SK-N-SH treated with all-trans-retinoic acid at 6 μM for 48 hours (cell line): ENCODE results near the gene PLA2G10.
A peak's percentile ranks its signal among the peaks of the same experiment; 100 is the strongest.
"Not testable (repeated sequence)": the region's sequence is repeated elsewhere in the genome, so short reads cannot be mapped to it uniquely, and the experiment has no call there.

Experiments used
- ATAC-seq: fragments of 200-7000 bp; cut with Tn5 transposase; 3 replicates; pipeline ENCODE4 v1.9.1; 2020; ENCODE audit warnings: mild to moderate bottlenecking, moderate library complexity
- ARNTL ChIP-seq: fragments of 450-650 bp; formaldehyde crosslinking; IDR thresholded peaks from 2 replicates; pipeline ENCODE4 v1.5.0; 2020; ENCODE audit warnings: low read depth, mild to moderate bottlenecking, moderate library complexity, borderline replicate concordance
- BACH2 ChIP-seq: fragments of 250-450 bp; sonication (Bioruptor Pico); IDR thresholded peaks from 2 replicates; pipeline ENCODE4 v1.9.0; 2021; ENCODE audit warnings: mild to moderate bottlenecking, borderline replicate concordance
- CREB5 ChIP-seq: fragments of 250-450 bp; sonication (Bioruptor Pico); IDR thresholded peaks from 2 replicates; pipeline ENCODE4 v1.5.1; 2020; ENCODE audit warnings: low read depth, mild to moderate bottlenecking, moderate library complexity
- CSDC2 ChIP-seq: fragments of 250-450 bp; sonication (Bioruptor Pico); IDR thresholded peaks from 2 replicates; pipeline ENCODE4 v1.5.0; 2020; ENCODE audit warnings: mild to moderate bottlenecking, moderate library complexity
- ESRRG ChIP-seq: fragments of 250-450 bp; sonication (Bioruptor Pico); IDR thresholded peaks from 2 replicates; pipeline ENCODE4 v1.6.1; 2021; ENCODE audit warnings: mild to moderate bottlenecking
- GLIS3 ChIP-seq: fragments of 250-450 bp; sonication (Bioruptor Pico); IDR thresholded peaks from 2 replicates; pipeline ENCODE4 v1.5.0; 2020; ENCODE audit warnings: mild to moderate bottlenecking, moderate library complexity
- ISL1 ChIP-seq: fragments of 250-450 bp; sonication (Bioruptor Pico); IDR thresholded peaks from 2 replicates; pipeline ENCODE4 v2.1.2; 2022; ENCODE audit warnings: mild to moderate bottlenecking, moderate library complexity
- OSR1 ChIP-seq: fragments of 250-450 bp; sonication (Bioruptor Pico); IDR thresholded peaks from 2 replicates; pipeline ENCODE4 v1.8.0; 2022; ENCODE audit warnings: moderate library complexity, mild to moderate bottlenecking, inconsistent platforms
- PPARA ChIP-seq: fragments of 250-450 bp; sonication (Bioruptor Pico); IDR thresholded peaks from 2 replicates; pipeline ENCODE4 v1.5.0; 2020; ENCODE audit warnings: mild to moderate bottlenecking, borderline replicate concordance
- RARB ChIP-seq: fragments of 250-450 bp; sonication (Bioruptor Pico); IDR thresholded peaks from 2 replicates; pipeline ENCODE4 v1.8.0; 2021; ENCODE audit warnings: mild to moderate bottlenecking, moderate library complexity
- SNAI2 ChIP-seq: fragments of 250-450 bp; sonication (Bioruptor Pico); IDR thresholded peaks from 2 replicates; pipeline ENCODE4 v1.5.0; 2020; ENCODE audit warnings: mild to moderate bottlenecking, moderate library complexity
- TCF4 ChIP-seq: fragments of 250-450 bp; sonication (Bioruptor Pico); IDR thresholded peaks from 2 replicates; pipeline ENCODE4 v1.8.0; 2021; ENCODE audit warnings: mild to moderate bottlenecking, moderate library complexity, borderline replicate concordance
- TOX ChIP-seq: fragments of 250-450 bp; sonication (Bioruptor Pico); IDR thresholded peaks from 2 replicates; pipeline ENCODE4 v1.8.0; 2021; ENCODE audit warnings: mild to moderate bottlenecking, moderate library complexity, borderline replicate concordance
- ZC3H10 ChIP-seq: fragments of 250-450 bp; sonication (Bioruptor Pico); IDR thresholded peaks from 2 replicates; pipeline ENCODE4 v1.5.1; 2021; ENCODE audit warnings: mild to moderate bottlenecking, moderate library complexity
- ZFP3 ChIP-seq: fragments of 250-450 bp; sonication (Bioruptor Pico); IDR thresholded peaks from 2 replicates; pipeline ENCODE4 v1.5.0; 2020; ENCODE audit warnings: mild to moderate bottlenecking, moderate library complexity
- ZFP30 ChIP-seq: fragments of 450-650 bp; formaldehyde crosslinking; IDR thresholded peaks from 2 replicates; pipeline ENCODE4 v1.5.0; 2022; ENCODE audit warnings: mild to moderate bottlenecking, moderate library complexity
- ZNF565 ChIP-seq: fragments of 450-650 bp; formaldehyde crosslinking; conservative IDR thresholded peaks from 2 replicates; pipeline ENCODE4 v1.5.0; 2020; ENCODE audit warnings: low read depth, mild to moderate bottlenecking, moderate library complexity
- ZNF70 ChIP-seq: fragments of 450-650 bp; formaldehyde crosslinking; IDR thresholded peaks from 2 replicates; pipeline ENCODE4 v1.5.0; 2020; ENCODE audit warnings: mild to moderate bottlenecking, moderate library complexity
- ZNF8 ChIP-seq: fragments of 450-650 bp; formaldehyde crosslinking; IDR thresholded peaks from 2 replicates; pipeline ENCODE4 v1.5.0; 2020; ENCODE audit warnings: mild to moderate bottlenecking, moderate library complexity
- TF ChIP-seq, protein P1 (sequence below): fragments of 250-450 bp; sonication (Bioruptor Pico); IDR thresholded peaks from 2 replicates; pipeline ENCODE4 v1.8.0; 2021; ENCODE audit warnings: low read depth, mild to moderate bottlenecking, moderate library complexity, borderline replicate concordance
- TF ChIP-seq, protein P2 (sequence below): fragments of 250-450 bp; sonication (Bioruptor Pico); IDR thresholded peaks from 2 replicates; pipeline ENCODE4 v1.5.1; 2021; ENCODE audit warnings: mild to moderate bottlenecking, moderate library complexity
- TF ChIP-seq, protein P3 (sequence below): fragments of 250-450 bp; sonication (Bioruptor Pico); IDR thresholded peaks from 2 replicates; pipeline ENCODE4 v1.8.0; 2020; ENCODE audit warnings: mild to moderate bottlenecking, moderate library complexity, borderline replicate concordance
- TF ChIP-seq, protein P4 (sequence below): fragments of 250-450 bp; sonication (Bioruptor Pico); IDR thresholded peaks from 2 replicates; pipeline ENCODE4 v1.5.0; 2020; ENCODE audit warnings: mild to moderate bottlenecking, moderate library complexity

Gene PLA2G10

GRCh38 chr16:14632693-14633569 lies 61.2 kb downstream of the PLA2G10 start, which contains the start of gene BFAR:
BFAR (plus strand) TSS chr16:14632951; CDS start chr16:14644347, 11,396 bp downstream.
- peak; percentile 88 for ATAC-seq

GRCh38 chr16:14630620-14631330 lies 63.3 kb downstream of the PLA2G10 start:
- not testable (repeated sequence) for ATAC-seq

More at GRCh38 chr16:14632693-14633569, 61.2 kb downstream of the PLA2G10 start, which contains the start of gene BFAR:
- TF ChIP-seq OSR1 (CRISPR knock-in tag): no peak
- no peak for TF ChIP-seq BACH2 (CRISPR knock-in tag)
- TF ChIP-seq ISL1: no peak
- TF ChIP-seq ZFP3: no peak
- no peak for TF ChIP-seq ZFP30
- TF ChIP-seq CREB5 (CRISPR knock-in tag): no peak
- TF ChIP-seq, protein P1, sequence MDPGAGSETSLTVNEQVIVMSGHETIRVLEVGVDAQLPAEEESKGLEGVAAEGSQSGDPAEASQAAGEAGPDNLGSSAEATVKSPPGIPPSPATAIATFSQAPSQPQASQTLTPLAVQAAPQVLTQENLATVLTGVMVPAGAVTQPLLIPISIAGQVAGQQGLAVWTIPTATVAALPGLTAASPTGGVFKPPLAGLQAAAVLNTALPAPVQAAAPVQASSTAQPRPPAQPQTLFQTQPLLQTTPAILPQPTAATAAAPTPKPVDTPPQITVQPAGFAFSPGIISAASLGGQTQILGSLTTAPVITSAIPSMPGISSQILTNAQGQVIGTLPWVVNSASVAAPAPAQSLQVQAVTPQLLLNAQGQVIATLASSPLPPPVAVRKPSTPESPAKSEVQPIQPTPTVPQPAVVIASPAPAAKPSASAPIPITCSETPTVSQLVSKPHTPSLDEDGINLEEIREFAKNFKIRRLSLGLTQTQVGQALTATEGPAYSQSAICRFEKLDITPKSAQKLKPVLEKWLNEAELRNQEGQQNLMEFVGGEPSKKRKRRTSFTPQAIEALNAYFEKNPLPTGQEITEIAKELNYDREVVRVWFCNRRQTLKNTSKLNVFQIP (CRISPR knock-in tag): no peak
- no peak for TF ChIP-seq SNAI2
- TF ChIP-seq, protein P2, sequence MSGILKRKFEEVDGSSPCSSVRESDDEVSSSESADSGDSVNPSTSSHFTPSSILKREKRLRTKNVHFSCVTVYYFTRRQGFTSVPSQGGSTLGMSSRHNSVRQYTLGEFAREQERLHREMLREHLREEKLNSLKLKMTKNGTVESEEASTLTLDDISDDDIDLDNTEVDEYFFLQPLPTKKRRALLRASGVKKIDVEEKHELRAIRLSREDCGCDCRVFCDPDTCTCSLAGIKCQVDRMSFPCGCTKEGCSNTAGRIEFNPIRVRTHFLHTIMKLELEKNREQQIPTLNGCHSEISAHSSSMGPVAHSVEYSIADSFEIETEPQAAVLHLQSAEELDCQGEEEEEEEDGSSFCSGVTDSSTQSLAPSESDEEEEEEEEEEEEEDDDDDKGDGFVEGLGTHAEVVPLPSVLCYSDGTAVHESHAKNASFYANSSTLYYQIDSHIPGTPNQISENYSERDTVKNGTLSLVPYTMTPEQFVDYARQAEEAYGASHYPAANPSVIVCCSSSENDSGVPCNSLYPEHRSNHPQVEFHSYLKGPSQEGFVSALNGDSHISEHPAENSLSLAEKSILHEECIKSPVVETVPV (CRISPR knock-in tag): no peak
- TF ChIP-seq ZC3H10 (CRISPR knock-in tag): no peak
- no peak for TF ChIP-seq ZNF70 (CRISPR knock-in tag)
- no peak for TF ChIP-seq PPARA (CRISPR knock-in tag)
- TF ChIP-seq, protein P3, sequence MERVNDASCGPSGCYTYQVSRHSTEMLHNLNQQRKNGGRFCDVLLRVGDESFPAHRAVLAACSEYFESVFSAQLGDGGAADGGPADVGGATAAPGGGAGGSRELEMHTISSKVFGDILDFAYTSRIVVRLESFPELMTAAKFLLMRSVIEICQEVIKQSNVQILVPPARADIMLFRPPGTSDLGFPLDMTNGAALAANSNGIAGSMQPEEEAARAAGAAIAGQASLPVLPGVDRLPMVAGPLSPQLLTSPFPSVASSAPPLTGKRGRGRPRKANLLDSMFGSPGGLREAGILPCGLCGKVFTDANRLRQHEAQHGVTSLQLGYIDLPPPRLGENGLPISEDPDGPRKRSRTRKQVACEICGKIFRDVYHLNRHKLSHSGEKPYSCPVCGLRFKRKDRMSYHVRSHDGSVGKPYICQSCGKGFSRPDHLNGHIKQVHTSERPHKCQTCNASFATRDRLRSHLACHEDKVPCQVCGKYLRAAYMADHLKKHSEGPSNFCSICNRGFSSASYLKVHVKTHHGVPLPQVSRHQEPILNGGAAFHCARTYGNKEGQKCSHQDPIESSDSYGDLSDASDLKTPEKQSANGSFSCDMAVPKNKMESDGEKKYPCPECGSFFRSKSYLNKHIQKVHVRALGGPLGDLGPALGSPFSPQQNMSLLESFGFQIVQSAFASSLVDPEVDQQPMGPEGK (CRISPR knock-in tag): no peak
- TF ChIP-seq GLIS3: no peak

- ATAC-seq: peak; percentile 66
- TF ChIP-seq ZNF8 (CRISPR knock-in tag): no peak
- TF ChIP-seq GLIS3: no peak
- TF ChIP-seq, protein P2 (CRISPR knock-in tag): no peak
- TF ChIP-seq, protein P4, sequence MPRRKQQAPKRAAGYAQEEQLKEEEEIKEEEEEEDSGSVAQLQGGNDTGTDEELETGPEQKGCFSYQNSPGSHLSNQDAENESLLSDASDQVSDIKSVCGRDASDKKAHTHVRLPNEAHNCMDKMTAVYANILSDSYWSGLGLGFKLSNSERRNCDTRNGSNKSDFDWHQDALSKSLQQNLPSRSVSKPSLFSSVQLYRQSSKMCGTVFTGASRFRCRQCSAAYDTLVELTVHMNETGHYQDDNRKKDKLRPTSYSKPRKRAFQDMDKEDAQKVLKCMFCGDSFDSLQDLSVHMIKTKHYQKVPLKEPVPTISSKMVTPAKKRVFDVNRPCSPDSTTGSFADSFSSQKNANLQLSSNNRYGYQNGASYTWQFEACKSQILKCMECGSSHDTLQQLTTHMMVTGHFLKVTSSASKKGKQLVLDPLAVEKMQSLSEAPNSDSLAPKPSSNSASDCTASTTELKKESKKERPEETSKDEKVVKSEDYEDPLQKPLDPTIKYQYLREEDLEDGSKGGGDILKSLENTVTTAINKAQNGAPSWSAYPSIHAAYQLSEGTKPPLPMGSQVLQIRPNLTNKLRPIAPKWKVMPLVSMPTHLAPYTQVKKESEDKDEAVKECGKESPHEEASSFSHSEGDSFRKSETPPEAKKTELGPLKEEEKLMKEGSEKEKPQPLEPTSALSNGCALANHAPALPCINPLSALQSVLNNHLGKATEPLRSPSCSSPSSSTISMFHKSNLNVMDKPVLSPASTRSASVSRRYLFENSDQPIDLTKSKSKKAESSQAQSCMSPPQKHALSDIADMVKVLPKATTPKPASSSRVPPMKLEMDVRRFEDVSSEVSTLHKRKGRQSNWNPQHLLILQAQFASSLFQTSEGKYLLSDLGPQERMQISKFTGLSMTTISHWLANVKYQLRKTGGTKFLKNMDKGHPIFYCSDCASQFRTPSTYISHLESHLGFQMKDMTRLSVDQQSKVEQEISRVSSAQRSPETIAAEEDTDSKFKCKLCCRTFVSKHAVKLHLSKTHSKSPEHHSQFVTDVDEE (CRISPR knock-in tag): no peak
- no peak for TF ChIP-seq ZNF565 (CRISPR knock-in tag)
- no peak for TF ChIP-seq ZFP30
- TF ChIP-seq TOX (CRISPR knock-in tag): no peak
- TF ChIP-seq, protein P1 (CRISPR knock-in tag): no peak
- TF ChIP-seq TCF4 (CRISPR knock-in tag): no peak
- TF ChIP-seq ARNTL (CRISPR knock-in tag): no peak
- TF ChIP-seq BACH2 (CRISPR knock-in tag): no peak
- TF ChIP-seq CSDC2 (CRISPR knock-in tag): no peak
- no peak for TF ChIP-seq OSR1 (CRISPR knock-in tag)
- no peak for TF ChIP-seq ZC3H10 (CRISPR knock-in tag)
- TF ChIP-seq PPARA (CRISPR knock-in tag): no peak
- no peak for TF ChIP-seq ESRRG (CRISPR knock-in tag)
- no peak for TF ChIP-seq RARB (CRISPR knock-in tag)
Observed at GRCh38 chr16:14629919-14630619, 64.0 kb downstream of the PLA2G10 start, which contains the start of gene PARN. PARN (minus strand) TSS chr16:14630260; CDS start chr16:14630125, 135 bp downstream.
